Effector memory CD4-positive, alpha-beta T cell (primary cell): ENCODE data around the gene MYO1F.
"Not testable (repeated sequence)": the region's sequence is repeated elsewhere in the genome, so short reads cannot be mapped to it uniquely, and the experiment has no call there.

ENCODE experiments used
- DNase-seq, 3 donors: peaks; one replicate each; pipeline ENCODE4 v3.0.0-alpha.2; 2020
- H3K27ac ChIP-seq: 2 replicates; pipeline ENCODE4 v1.7.0; 2013; ENCODE audit warnings: mild to moderate bottlenecking, low read length, moderate library complexity; ENCODE audit not compliant: insufficient read depth, poor library complexity, severe bottlenecking
- H3K27me3 ChIP-seq: replicated peaks from 2 replicates; pipeline ENCODE4 v1.7.0; 2013; ENCODE audit warnings: mild to moderate bottlenecking, low read length; ENCODE audit not compliant: insufficient read depth, control insufficient read depth, poor library complexity, severe bottlenecking
- H3K36me3 ChIP-seq: 2 replicates; pipeline ENCODE4 v1.7.0; 2013; ENCODE audit warnings: mild to moderate bottlenecking, low read length, moderate library complexity; ENCODE audit not compliant: control insufficient read depth, insufficient read depth
- H3K4me1 ChIP-seq: 2 replicates; pipeline ENCODE4 v1.7.0; 2013; ENCODE audit warnings: low read length, mild to moderate bottlenecking; ENCODE audit not compliant: control insufficient read depth, insufficient read depth, poor library complexity, severe bottlenecking
- H3K4me3 ChIP-seq: 2 replicates; pipeline ENCODE4 v1.7.0; 2013; ENCODE audit warnings: low read length, low read depth, mild to moderate bottlenecking; ENCODE audit not compliant: insufficient read depth, poor library complexity, severe bottlenecking
- H3K9me3 ChIP-seq: 2 replicates; pipeline ENCODE4 v1.7.0; 2013; ENCODE audit warnings: mild to moderate bottlenecking, low read length, moderate library complexity; ENCODE audit not compliant: control insufficient read depth

The MYO1F gene

GRCh38 chr19:8528500-8528899, 48.7 kb downstream of the MYO1F start:
- H3K9me3 ChIP-seq: no peaks in the 10 kb centered on the region
- no peak for DNase-seq
- H3K36me3 ChIP-seq: peaks cover 65% of the 10 kb centered on the region
- no peak overlapping the region for H3K4me3 ChIP-seq
- no peaks in the 10 kb centered on the region for H3K27me3 ChIP-seq
- no peaks in the 10 kb centered on the region for H3K4me1 ChIP-seq
- no peak overlapping the region for H3K27ac ChIP-seq

- no peaks in the 10 kb centered on the region for H3K9me3 ChIP-seq
- DNase-seq: no peak
- H3K27me3 ChIP-seq: no peaks in the 10 kb centered on the region
- no peak overlapping the region for H3K4me3 ChIP-seq
- no peak overlapping the region for H3K27ac ChIP-seq
- H3K4me1 ChIP-seq: no peaks in the 10 kb centered on the region
- H3K36me3 ChIP-seq: peaks cover 78% of the 10 kb centered on the region
Measured at GRCh38 chr19:8526345-8527091, 50.7 kb downstream of the MYO1F start.

- DNase-seq: no peak
- H3K4me1 ChIP-seq: no peaks in the 10 kb centered on the region
- H3K9me3 ChIP-seq: no peaks in the 10 kb centered on the region
- H3K36me3 ChIP-seq: peaks cover 83% of the 10 kb centered on the region
- no peaks in the 10 kb centered on the region for H3K27me3 ChIP-seq
- H3K27ac ChIP-seq: no peak overlapping the region
- no peak overlapping the region for H3K4me3 ChIP-seq
Measured at GRCh38 chr19:8525401-8525684, 51.9 kb downstream of the MYO1F start.

GRCh38 chr19:8519388-8519787, 57.9 kb downstream of the MYO1F start:
- H3K27me3 ChIP-seq: no peaks in the 10 kb centered on the region
- peaks cover 27% of the 10 kb centered on the region for H3K36me3 ChIP-seq
- H3K4me3 ChIP-seq: no peak overlapping the region
- no peaks in the 10 kb centered on the region for H3K9me3 ChIP-seq
- H3K4me1 ChIP-seq: peaks cover 40% of the 10 kb centered on the region
- no peak for DNase-seq
- peak overlapping the region; percentile 25 for H3K27ac ChIP-seq

- H3K9me3 ChIP-seq: no peaks in the 10 kb centered on the region
- H3K36me3 ChIP-seq: peaks cover 25% of the 10 kb centered on the region
- no peak overlapping the region for H3K4me3 ChIP-seq
- no peaks in the 10 kb centered on the region for H3K27me3 ChIP-seq
- peaks cover 45% of the 10 kb centered on the region for H3K4me1 ChIP-seq
- H3K27ac ChIP-seq: peak overlapping the region; percentile 69
- no peak for DNase-seq
Measured at GRCh38 chr19:8518536-8518935, 58.7 kb downstream of the MYO1F start.

GRCh38 chr19:8517551-8518442, 59.4 kb downstream of the MYO1F start:
- peaks cover 19% of the 10 kb centered on the region for H3K36me3 ChIP-seq
- H3K4me1 ChIP-seq: peaks cover 52% of the 10 kb centered on the region
- no peak overlapping the region for H3K4me3 ChIP-seq
- peak; percentile 37 to 51 (median 47) for DNase-seq
- peak overlapping the region; percentile 69 for H3K27ac ChIP-seq
- no peaks in the 10 kb centered on the region for H3K9me3 ChIP-seq
- no peaks in the 10 kb centered on the region for H3K27me3 ChIP-seq

- H3K27me3 ChIP-seq: no peaks in the 10 kb centered on the region
- peak overlapping the region; percentile 58 for H3K27ac ChIP-seq
- no peaks in the 10 kb centered on the region for H3K9me3 ChIP-seq
- peak in 2 of 3 donors; percentile 27 to 38 for DNase-seq
- H3K4me1 ChIP-seq: peaks cover 62% of the 10 kb centered on the region
- H3K4me3 ChIP-seq: no peak overlapping the region
- H3K36me3 ChIP-seq: peaks cover 10% of the 10 kb centered on the region
Measured at GRCh38 chr19:8515317-8515716, 61.9 kb downstream of the MYO1F start.

- not testable (repeated sequence) for DNase-seq, H3K36me3 ChIP-seq, H3K9me3 ChIP-seq, H3K27me3 ChIP-seq
- peaks cover 62% of the 10 kb centered on the region for H3K4me1 ChIP-seq
- peak overlapping the region; percentile 99 for H3K27ac ChIP-seq
- H3K4me3 ChIP-seq: peak overlapping the region; percentile 15
Measured at GRCh38 chr19:8514505-8515009, 62.7 kb downstream of the MYO1F start.

- peaks cover 61% of the 10 kb centered on the region for H3K4me1 ChIP-seq
Measured at GRCh38 chr19:8513687-8514504, 63.3 kb downstream of the MYO1F start, which contains the start of gene ZNF414. Gene ZNF414 (minus strand): TSS chr19:8514167. CDS start chr19:8514046, 121 bp downstream.

More at GRCh38 chr19:8513687-8514504, 63.3 kb downstream of the MYO1F start, which contains the start of gene ZNF414:
- H3K36me3 ChIP-seq: peaks cover 10% of the 10 kb centered on the region
- H3K27me3 ChIP-seq: no peaks in the 10 kb centered on the region
- peak within 1 kb of the TSS; percentile 99 for H3K27ac ChIP-seq
- H3K4me3 ChIP-seq: peak within 1 kb of the TSS; percentile 96
- DNase-seq: peak; percentile 94
- H3K9me3 ChIP-seq: no peaks in the 10 kb centered on the region
